GM10248 (cell line): ENCODE measurements around the gene NXPE3.

Experiments
- CTCF ChIA-PET: fragments of 300-600 bp; sonication (Branson Sonifier 250); formaldehyde crosslinking; extraction: SDS; loops from one replicate; lab custom pipeline; 2021; ENCODE audit warnings: antibody characterized with exemption; lab: Yijun Ruan, JAX
- POLR2A ChIA-PET: fragments of 350-650 bp; sonication (Branson Sonifier 250); formaldehyde crosslinking; extraction: SDS; loops from one replicate; lab custom pipeline; 2020; ENCODE audit warnings: antibody characterized with exemption; lab: Yijun Ruan, JAX
- DNase-seq: peaks from one replicate; pipeline ENCODE4 v3.0.0; 2012; ENCODE audit errors: extremely low spot score
- CTCF ChIP-seq: IDR thresholded peaks from 2 replicates; pipeline ENCODE4 v1.5.1; 2012; ENCODE audit warnings: mild to moderate bottlenecking, low read depth; ENCODE audit errors: extremely low read depth, missing control alignments, control extremely low read depth

The NXPE3 gene

GRCh38 chr3:101781166-101781565 lies 2.2 kb downstream of the NXPE3 start:
- ChIA-PET POLR2A (no interaction called here), CTCF (interaction anchor here (1.1 kb wide), 1 partner anchor 20 kb away, joined by 3 read pairs; no protein-coding TSS in a partner anchor)
- no peak for TF ChIP-seq CTCF
- no peak for DNase-seq

GRCh38 chr3:101784855-101785613 lies 6.0 kb downstream of the NXPE3 start:
- ChIA-PET POLR2A (no interaction called here), CTCF (interaction anchor here (0.8 to 4.1 kb wide), 6 partner anchors 8 to 440 kb away, joined by 3 to 28 read pairs (median 4); no protein-coding TSS in a partner anchor)
- no peak for DNase-seq
- TF ChIP-seq CTCF: no peak

GRCh38 chr3:101791778-101792177 lies 12.8 kb downstream of the NXPE3 start:
- ChIA-PET CTCF (interaction anchor here (0.9 to 2.4 kb wide), 7 partner anchors 10 to 437 kb away, joined by 3 to 24 read pairs (median 4); partner anchors contain the start of gene NXPE3), POLR2A (interaction anchor here (0.8 to 1.3 kb wide), 2 partner anchors 58 to 230 kb away, joined by 4 read pairs; partner anchors contain the start of genes NFKBIZ and TRMT10C)
- peak; percentile 27 for DNase-seq
- no peak for TF ChIP-seq CTCF

GRCh38 chr3:101796077-101796680 lies 17.2 kb downstream of the NXPE3 start:
- DNase-seq: no peak
- TF ChIP-seq CTCF: no peak
- ChIA-PET POLR2A (no interaction called here), CTCF (interaction anchor here (1.1 to 3.2 kb wide), 6 partner anchors 12 to 433 kb away, joined by 3 to 11 read pairs (median 7); no protein-coding TSS in a partner anchor)

- no peak for TF ChIP-seq CTCF
- ChIA-PET POLR2A (no interaction called here), CTCF (interaction anchor here (0.9 to 16.3 kb wide), 8 partner anchors 9 to 425 kb away, joined by 3 to 443 read pairs (median 14); no protein-coding TSS in a partner anchor)
- DNase-seq: no peak
Measured at GRCh38 chr3:101801174-101801573, 22.2 kb downstream of the NXPE3 start.

GRCh38 chr3:101802179-101802578 lies 23.2 kb downstream of the NXPE3 start:
- no peak for TF ChIP-seq CTCF
- ChIA-PET CTCF (interaction anchor here (0.7 to 16.3 kb wide), 28 partner anchors 8 to 737 kb away, joined by 3 to 443 read pairs (median 7); partner anchors contain the start of genes CEP97 and NXPE3), POLR2A (no interaction called here)
- DNase-seq: no peak
